HG02798 (cell line): ENCODE data around the gene KCNMB1.

ENCODE experiments used
- ATAC-seq: cut with Tn5 transposase; IDR thresholded peaks from one replicate; pipeline ENCODE4 v1.9.1; 2021; ENCODE audit warnings: mild to moderate bottlenecking; ENCODE audit not compliant: unreplicated experiment, poor library complexity

KCNMB1 gene

DNA sequence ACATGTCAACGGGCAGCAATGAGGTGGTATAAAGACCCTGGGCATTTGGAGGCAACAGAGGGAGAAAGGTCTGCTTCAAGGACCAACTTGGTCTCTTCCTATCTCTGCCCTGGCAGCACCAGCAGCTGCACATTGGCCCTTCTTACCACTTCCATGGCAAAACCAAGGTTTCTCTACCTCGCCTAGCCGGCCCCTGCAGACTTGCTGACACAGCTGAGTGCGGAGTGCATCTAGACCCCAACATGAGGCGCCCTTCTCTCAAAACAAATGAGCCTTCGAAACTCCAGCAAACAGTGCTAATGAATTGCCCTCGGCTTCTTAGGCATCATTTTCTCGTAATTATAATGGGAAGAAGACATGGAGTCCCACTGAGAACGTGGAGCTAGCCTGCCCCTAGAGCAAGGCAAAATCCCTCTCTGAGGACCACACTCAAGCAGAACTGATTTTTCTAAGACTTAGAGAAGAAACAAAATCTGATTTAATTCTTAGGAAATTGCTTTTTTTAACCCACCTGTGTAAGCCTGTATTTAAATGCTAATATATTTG, 42.1 kb downstream of the KCNMB1 start:
- no peak for ATAC-seq

DNA sequence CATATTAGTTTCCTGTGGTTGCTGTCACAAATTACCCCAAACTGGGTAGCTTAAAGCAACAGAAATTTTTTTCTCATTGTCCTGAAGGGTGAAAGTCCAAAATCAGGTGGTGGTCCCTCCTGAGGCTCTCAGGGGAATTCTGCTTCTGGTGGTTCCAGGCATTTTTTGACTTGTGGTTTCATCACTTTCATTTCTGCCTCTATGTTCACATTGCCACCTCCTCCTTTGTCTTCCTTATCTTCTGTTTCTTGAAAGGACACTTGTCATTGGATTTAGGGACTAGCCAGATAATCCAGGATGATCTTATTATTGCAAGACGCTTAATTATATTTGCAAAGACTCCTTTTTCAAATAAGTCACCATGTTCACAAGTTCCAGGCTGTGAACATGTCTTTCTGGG, 43.2 kb downstream of the KCNMB1 start:
- ATAC-seq = no peak

DNA sequence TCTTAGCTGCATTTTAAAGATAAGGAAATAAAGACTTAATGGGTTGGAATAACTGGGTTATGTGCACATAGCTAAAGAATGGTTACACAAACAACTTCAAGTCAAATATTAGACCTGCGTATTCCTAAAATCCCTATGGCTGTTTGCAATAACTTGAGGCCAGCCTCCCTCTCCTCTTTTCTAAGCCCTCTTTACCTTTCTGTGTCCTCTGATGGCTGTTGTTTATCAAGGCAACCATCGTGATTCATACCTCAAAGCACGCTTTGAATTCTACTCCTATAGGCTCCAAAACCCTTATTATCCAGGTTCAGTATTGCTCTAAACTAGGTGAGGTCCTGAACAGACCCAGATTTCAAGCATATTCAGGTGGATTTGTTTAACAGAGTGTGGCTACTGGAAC, 46.0 kb downstream of the KCNMB1 start:
- no peak for ATAC-seq

- no peak for ATAC-seq
These were observed 46.9 kb downstream of the KCNMB1 start for GRCh38 chr5:170342153-170342725.

GRCh38 chr5:170341545-170341944, 47.6 kb downstream of the KCNMB1 start:
- ATAC-seq = no peak

GRCh38 chr5:170339780-170340167, 49.4 kb downstream of the KCNMB1 start:
- no peak for ATAC-seq

DNA sequence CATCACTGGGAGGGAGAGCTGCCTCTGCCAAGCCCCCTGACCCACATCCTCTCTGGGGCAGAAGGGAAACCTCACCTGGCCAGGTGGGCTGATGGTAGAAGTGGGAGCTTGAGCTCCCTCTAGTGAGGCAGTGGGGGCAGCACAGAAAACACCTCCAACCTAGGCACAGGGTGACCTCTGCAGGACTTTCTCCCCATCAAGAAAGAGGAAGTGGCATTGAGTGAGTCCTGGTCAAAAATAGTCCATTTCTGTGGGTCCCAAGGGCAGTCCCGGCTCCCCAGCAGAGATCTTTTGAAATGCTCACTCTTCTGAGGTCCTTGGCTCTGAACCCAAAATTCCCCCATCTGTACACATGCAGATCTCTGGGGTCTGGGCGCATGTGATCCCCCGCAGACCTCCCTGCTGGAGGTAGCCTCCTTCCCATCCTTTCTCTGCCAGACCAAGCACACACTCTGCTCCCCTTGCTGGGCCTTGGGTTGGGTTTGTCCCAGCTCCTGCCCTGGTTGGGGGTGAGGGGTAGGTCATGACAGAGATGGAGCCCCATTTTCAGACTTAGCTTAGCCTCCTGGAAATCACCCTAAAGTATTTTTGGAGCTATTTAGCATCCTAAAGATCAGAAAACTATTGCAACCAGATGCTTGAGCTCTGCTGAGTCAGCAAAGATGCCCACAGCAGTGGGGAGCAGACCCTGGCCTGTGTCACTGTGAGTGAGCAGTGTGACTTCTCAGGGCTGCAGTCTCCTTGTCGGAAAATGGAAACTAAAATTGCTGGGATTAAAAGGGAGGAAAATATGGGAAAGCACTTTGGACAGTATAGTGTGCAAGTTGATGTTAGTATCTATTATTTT, 50.0 kb downstream of the KCNMB1 start:
- peak; percentile 84 for ATAC-seq

DNA sequence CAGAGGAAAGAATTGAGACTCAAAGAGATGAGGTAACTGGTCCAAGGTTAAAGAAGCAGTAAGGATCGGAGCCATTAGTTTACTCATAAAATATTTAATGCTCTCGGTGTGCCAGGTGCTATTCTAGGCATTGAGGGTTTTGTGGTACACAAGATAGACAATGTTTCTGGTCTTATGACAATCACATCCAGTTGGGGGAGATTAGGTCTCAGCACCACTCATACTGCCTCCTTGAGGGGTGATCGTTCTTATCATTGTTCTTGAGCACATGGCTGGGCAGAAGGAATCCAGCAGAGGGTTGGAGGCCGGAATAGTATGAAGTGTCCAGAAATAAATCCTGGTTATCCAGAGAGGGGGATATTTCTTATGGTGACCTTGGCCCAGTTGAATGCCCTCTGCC, 50.9 kb downstream of the KCNMB1 start:
- ATAC-seq = no peak

GRCh38 chr5:170337045-170337733, 52.0 kb downstream of the KCNMB1 start:
- no peak for ATAC-seq

- ATAC-seq = no peak
These were observed 53.1 kb downstream of the KCNMB1 start for GRCh38 chr5:170336065-170336464.

GRCh38 chr5:170334626-170335025, 54.5 kb downstream of the KCNMB1 start:
- ATAC-seq = no peak

- peak; percentile 46 for ATAC-seq
These were observed 55.8 kb downstream of the KCNMB1 start for GRCh38 chr5:170333161-170333910.

- no peak for ATAC-seq
These were observed 57.1 kb downstream of the KCNMB1 start for GRCh38 chr5:170332058-170332457.

GRCh38 chr5:170330568-170331054, 58.6 kb downstream of the KCNMB1 start:
- no peak for ATAC-seq

DNA sequence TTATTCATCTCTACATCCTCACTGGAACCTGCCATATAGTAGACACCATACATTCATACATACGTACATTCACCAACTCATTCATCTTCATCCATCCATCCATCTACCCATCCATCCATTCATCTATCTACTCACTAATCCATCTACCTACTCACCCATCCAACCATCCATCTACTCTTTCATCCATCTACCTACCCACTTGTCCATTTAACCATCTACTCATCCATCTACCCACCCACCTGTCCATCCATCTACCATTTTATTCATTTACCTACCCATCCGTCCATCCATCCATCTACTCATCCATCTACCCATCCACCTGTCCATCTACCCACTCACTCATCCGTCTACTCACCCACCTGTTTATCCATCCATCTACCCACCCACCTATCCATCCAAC, 59.6 kb downstream of the KCNMB1 start:
- ATAC-seq = no peak

- no peak for ATAC-seq
These were observed 61.3 kb downstream of the KCNMB1 start for GRCh38 chr5:170327829-170328228.

DNA sequence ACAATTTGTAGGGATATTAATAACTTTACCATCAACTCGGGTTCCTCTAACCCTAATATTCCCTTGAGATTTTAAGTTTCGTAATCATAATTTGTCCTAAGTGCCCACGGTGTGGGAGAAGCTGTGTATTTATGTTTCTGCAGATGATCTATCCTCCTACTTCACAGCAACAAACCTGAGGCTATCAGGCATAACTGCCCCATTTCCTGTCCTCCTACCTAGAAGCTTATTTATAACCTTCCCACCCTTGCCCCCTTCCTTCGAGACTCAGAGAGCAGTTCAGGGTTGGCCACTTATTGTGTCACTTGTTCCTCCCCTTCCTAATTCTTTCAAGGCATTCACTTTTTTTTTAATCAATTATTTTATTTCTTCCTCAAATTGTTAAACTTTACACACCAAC, 62.0 kb downstream of the KCNMB1 start:
- no peak for ATAC-seq
